NB4 (cell line): Measurements from ENCODE around the gene MAPK14.

Source experiments
- DNase-seq: peaks from one replicate; pipeline ENCODE4 v3.0.0; 2010; ENCODE audit warnings: low read depth
- H3K4me3 ChIP-seq: one replicate; pipeline ENCODE4 v1.5.1; 2011; ENCODE audit warnings: mild to moderate bottlenecking, low read depth, low read length, moderate library complexity
- CTCF ChIP-seq: IDR thresholded peaks from one replicate; pipeline ENCODE4 v1.5.1; 2012; ENCODE audit warnings: low read depth, low read length
- MAX ChIP-seq: IDR thresholded peaks from 2 replicates; pipeline ENCODE4 v1.6.1; 2011; ENCODE audit warnings: low read depth, low read length
- MYC ChIP-seq: IDR thresholded peaks from 2 replicates; pipeline ENCODE4 v1.6.1; 2011; ENCODE audit warnings: low read depth, low read length
- POLR2A ChIP-seq: IDR thresholded peaks from 2 replicates; pipeline ENCODE4 v1.6.1; 2011; ENCODE audit warnings: mild to moderate bottlenecking; ENCODE audit not compliant: insufficient read length; ENCODE audit errors: extremely low read depth

Gene MAPK14

GRCh38 chr6:36114798-36115408, 87.3 kb downstream of the MAPK14 start:
- H3K4me3 ChIP-seq = no peak overlapping the region
- TF ChIP-seq POLR2A = no peak
- no peak for TF ChIP-seq MYC
- TF ChIP-seq CTCF = no peak
- TF ChIP-seq MAX = no peak
- peak; percentile 70 for DNase-seq

- H3K4me3 ChIP-seq = no peak overlapping the region
- DNase-seq = no peak
- TF ChIP-seq MYC (no peak), POLR2A (no peak), MAX (no peak), CTCF (no peak)
Observed at GRCh38 chr6:36115412-36115811, 87.8 kb downstream of the MAPK14 start.

GRCh38 chr6:36116066-36116864, 88.7 kb downstream of the MAPK14 start:
- no peak for DNase-seq
- H3K4me3 ChIP-seq = no peak overlapping the region
- TF ChIP-seq POLR2A (no peak), MYC (no peak), CTCF (no peak), MAX (no peak)

- TF ChIP-seq POLR2A = no peak
- no peak for TF ChIP-seq MAX
- TF ChIP-seq MYC = no peak
- no peak for TF ChIP-seq CTCF
- no peak for DNase-seq
- no peak overlapping the region for H3K4me3 ChIP-seq
Observed at GRCh38 chr6:36116943-36117342, 89.3 kb downstream of the MAPK14 start.

- H3K4me3 ChIP-seq = no peak overlapping the region
- TF ChIP-seq CTCF (no peak), POLR2A (no peak), MYC (no peak), MAX (no peak)
- DNase-seq = no peak
Observed at GRCh38 chr6:36117658-36118549, 90.3 kb downstream of the MAPK14 start.
